Central memory CD8-positive, alpha-beta T cell (primary cell): Measurements from ENCODE around the gene HNF1A.

Experiments
- ATAC-seq: fragments of 150-1000 bp; cut with Tn5 transposase; replicated peaks from 2 replicates; pipeline ENCODE4 v1.10.0; 2022; ENCODE audit warnings: mild to moderate bottlenecking, moderate FRiP score, moderate number of reproducible peaks; ENCODE audit not compliant: poor library complexity, severe bottlenecking; ENCODE audit errors: extremely low read depth
- DNase-seq, 2 donors: peaks; one replicate each; pipeline ENCODE4 v3.0.0; 2021; ENCODE audit warnings: low spot score in 2 of 2
- H3K27ac Mint-ChIP-seq: one replicate; pipeline ENCODE4 v1.8.0; 2022; ENCODE audit warnings: low read depth, mild to moderate bottlenecking, moderate library complexity, mixed read lengths
- H3K27me3 Mint-ChIP-seq: one replicate; pipeline ENCODE4 v1.8.0; 2022; ENCODE audit warnings: mixed read lengths
- H3K36me3 Mint-ChIP-seq: one replicate; pipeline ENCODE4 v1.8.0; 2022; ENCODE audit warnings: mild to moderate bottlenecking, moderate library complexity, mixed read lengths; ENCODE audit not compliant: insufficient read depth
- H3K4me1 Mint-ChIP-seq: one replicate; pipeline ENCODE4 v1.8.0; 2022; ENCODE audit warnings: mixed read lengths
- H3K4me3 Mint-ChIP-seq: one replicate; pipeline ENCODE4 v1.8.0; 2022; ENCODE audit warnings: mild to moderate bottlenecking, moderate library complexity, mixed read lengths
- H3K9me3 Mint-ChIP-seq: one replicate; pipeline ENCODE4 v1.8.0; 2022; ENCODE audit warnings: mixed read lengths

HNF1A gene

DNA sequence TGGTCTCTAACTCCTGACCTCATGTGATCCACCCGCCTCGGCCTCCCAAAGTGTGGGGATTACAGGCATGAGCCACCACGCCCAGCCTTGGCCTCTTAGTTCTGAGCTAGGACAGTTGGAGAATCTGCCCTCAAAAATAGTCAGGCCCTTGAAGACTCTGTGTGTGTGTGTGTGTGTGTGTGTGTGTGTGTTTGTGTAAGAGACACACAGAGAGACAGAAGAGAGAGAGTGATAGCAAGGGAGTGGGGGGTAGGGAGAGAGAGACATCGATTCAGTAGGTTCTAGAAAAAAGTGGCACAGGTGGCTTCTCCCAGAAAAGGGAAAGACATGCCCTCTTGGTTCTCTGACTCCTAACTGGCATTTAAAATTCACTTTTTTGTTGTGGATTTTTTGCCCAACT lies 5.4 kb downstream of the HNF1A start:
- Mint-ChIP-seq H3K27me3 (no peaks in the 10 kb centered on the region), H3K9me3 (no peaks in the 10 kb centered on the region), H3K36me3 (peaks cover 2% of the 10 kb centered on the region), H3K4me1 (no peaks in the 10 kb centered on the region), H3K4me3 (no peak overlapping the region), H3K27ac (no peak overlapping the region)
- ATAC-seq (no peak), DNase-seq (no peak)

DNA sequence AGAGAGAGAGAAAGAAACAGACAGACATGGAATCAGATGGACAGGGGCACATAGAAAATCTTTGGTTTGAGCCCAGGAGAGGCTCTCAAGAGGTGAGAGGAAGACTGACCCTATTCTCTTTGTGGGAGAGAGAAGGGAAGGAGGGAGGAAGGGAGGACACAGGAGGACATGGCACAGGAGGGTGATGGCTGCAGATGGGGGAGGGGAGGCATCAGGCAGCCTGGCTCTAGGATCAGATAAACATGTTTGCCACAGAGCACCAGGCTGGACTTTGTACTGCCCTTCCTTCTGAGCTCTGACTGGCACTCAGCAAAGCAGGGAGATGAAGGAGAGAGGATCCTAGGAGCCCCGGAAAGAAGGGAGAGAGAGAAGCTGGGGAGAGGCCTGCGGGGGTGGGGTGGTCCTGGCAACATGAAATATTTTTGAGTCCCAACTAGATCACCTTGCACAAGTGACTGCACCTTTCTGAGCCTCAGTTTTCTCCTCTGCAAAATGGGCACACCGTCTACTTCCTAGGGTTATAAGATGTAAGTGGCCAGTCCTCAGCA lies 6.1 kb downstream of the HNF1A start:
- Mint-ChIP-seq H3K27me3 (no peaks in the 10 kb centered on the region), H3K9me3 (no peaks in the 10 kb centered on the region), H3K36me3 (peaks cover 2% of the 10 kb centered on the region), H3K4me1 (no peaks in the 10 kb centered on the region), H3K27ac (no peak overlapping the region), H3K4me3 (no peak overlapping the region)
- no peak for DNase-seq
- no peak for ATAC-seq

DNA sequence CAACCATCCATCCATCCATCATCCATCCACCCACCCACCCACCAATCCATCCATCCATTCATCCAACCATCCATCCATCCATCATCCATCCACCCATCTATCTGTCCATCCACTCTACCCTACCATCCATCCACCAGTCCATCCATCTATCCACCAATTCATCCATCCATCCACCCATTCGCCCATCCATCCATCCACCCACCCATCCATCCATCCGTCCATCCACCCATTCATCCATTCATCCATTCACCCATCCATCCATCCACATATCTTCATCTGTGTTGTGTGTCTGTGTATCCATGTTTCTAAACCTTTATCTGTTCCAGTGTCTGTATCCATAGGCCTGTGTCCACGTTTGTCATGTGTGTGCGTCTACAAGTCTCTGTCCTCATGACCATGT lies 9.9 kb downstream of the HNF1A start:
- Mint-ChIP-seq H3K4me1 (no peaks in the 10 kb centered on the region), H3K27ac (no peak overlapping the region), H3K27me3 (no peaks in the 10 kb centered on the region), H3K4me3 (no peak overlapping the region), H3K9me3 (no peaks in the 10 kb centered on the region), H3K36me3 (peaks cover 3% of the 10 kb centered on the region)
- DNase-seq (no peak), ATAC-seq (no peak)

DNA sequence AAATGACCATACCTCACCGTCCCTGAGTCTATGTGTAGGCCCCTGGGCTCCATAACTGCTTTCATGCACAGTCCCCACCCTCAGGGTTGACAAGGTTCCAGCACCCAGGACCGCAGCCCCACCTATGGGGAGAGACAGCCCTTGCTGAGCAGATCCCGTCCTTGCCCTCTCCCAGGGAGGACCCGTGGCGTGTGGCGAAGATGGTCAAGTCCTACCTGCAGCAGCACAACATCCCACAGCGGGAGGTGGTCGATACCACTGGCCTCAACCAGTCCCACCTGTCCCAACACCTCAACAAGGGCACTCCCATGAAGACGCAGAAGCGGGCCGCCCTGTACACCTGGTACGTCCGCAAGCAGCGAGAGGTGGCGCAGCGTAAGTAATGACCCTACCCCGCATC lies 10.3 kb downstream of the HNF1A start:
- ATAC-seq (no peak), DNase-seq (no peak)
- Mint-ChIP-seq H3K4me1 (no peaks in the 10 kb centered on the region), H3K9me3 (no peaks in the 10 kb centered on the region), H3K27ac (no peak overlapping the region), H3K4me3 (no peak overlapping the region), H3K27me3 (no peaks in the 10 kb centered on the region), H3K36me3 (peaks cover 1% of the 10 kb centered on the region)

DNA sequence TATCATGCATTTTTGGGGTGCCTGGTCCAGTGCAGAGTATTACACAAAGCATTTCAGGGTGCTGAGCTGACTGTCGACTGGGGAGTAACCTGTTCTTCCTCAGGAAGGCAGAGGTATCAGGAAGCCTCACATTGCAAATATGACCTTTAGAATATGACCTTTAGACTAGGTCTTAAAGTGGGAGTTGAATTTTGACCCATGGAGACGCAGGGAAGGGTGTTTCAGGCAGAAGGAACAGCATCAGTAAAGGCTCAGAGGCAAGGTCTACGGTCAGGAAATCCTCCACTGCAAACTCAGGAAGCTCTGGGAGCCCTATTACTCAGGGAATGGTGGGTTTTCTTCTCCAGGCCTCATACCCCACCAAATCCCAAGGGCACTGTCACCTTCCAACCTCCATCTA lies 11.3 kb downstream of the HNF1A start:
- Mint-ChIP-seq H3K9me3 (no peaks in the 10 kb centered on the region), H3K4me3 (no peak overlapping the region), H3K36me3 (peaks cover 1% of the 10 kb centered on the region), H3K4me1 (no peaks in the 10 kb centered on the region), H3K27ac (no peak overlapping the region), H3K27me3 (no peaks in the 10 kb centered on the region)
- DNase-seq (no peak), ATAC-seq (no peak)

DNA sequence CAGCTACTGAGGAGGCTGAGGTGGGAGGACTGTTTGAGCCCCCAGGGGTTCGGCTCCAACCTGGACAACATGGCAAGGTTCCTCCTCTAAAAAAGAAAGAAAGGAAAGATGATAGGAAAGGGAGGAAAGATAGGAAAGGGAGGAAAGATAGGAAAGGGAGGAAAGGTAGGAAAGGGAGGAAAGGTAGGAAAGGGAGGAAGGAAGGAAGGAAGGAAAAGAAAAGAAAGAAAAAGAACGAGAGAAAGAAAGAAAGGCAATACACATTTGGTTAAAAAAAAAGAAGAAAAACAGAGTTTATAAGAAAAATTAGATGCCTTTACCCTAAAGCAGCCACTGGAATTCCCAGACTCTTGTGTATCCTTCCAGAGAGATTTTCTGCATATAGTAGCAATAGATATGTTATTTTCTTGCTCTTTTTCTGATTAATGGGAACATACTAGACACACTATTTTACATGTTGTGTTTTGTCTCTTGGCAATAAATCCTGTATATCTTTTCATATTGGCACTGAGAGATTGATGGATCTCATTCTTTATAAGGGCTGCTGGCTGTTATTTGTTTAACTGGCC lies 12.2 kb downstream of the HNF1A start:
- DNase-seq: no peak
- H3K4me1 Mint-ChIP-seq: no peaks in the 10 kb centered on the region
- H3K27me3 Mint-ChIP-seq: no peaks in the 10 kb centered on the region
- H3K36me3 Mint-ChIP-seq: peaks cover 1% of the 10 kb centered on the region
- peaks cover 5% of the 10 kb centered on the region for H3K9me3 Mint-ChIP-seq
- H3K4me3 Mint-ChIP-seq: no peak overlapping the region
- ATAC-seq: no peak
- no peak overlapping the region for H3K27ac Mint-ChIP-seq

DNA sequence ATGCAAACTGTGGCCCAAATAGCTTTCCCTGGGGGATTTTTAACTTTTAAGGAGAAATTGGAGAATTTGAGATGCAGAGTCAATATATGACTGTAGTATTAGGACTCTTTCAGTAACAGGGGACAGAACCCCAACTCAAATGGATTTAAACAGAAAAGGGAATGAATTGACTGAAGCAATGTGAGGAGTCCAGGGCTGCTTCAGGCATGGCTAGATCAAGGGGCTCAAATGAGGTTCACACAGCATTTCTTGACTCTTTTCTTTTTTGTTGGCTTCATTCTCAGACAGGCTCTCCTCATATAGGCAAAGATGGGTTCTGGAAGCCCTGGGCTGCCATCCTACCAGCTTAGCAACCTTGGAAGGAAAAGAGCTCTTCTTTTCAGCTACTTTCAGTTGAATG lies 13.6 kb downstream of the HNF1A start:
- H3K27me3 Mint-ChIP-seq: no peaks in the 10 kb centered on the region
- ATAC-seq (no peak), DNase-seq (no peak)
- H3K27ac Mint-ChIP-seq: no peak overlapping the region
- H3K36me3 Mint-ChIP-seq: peaks cover 3% of the 10 kb centered on the region
- H3K4me1 Mint-ChIP-seq: no peaks in the 10 kb centered on the region
- no peak overlapping the region for H3K4me3 Mint-ChIP-seq
- H3K9me3 Mint-ChIP-seq: peaks cover 5% of the 10 kb centered on the region

DNA sequence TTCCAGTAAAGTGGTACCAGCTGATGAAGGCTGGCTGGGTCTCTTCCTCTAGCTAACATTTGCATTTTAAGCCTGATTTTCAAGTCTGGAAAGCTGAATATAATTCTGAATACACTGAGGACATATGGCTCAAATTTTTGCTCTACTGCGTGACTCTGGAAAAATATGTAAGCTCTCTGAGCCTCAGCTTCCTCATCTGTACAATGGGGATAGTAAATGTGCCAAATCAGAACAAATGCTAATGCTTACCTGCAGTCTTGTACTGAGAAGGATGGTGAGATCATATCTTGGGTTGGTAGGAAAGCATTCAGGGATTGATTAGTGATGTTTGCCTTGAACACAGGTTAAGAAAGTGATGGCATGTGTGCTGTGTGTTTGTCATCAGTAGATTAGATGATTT lies 14.6 kb downstream of the HNF1A start:
- H3K36me3 Mint-ChIP-seq: peaks cover 3% of the 10 kb centered on the region
- DNase-seq: no peak
- no peak overlapping the region for H3K4me3 Mint-ChIP-seq
- H3K9me3 Mint-ChIP-seq: peaks cover 5% of the 10 kb centered on the region
- no peaks in the 10 kb centered on the region for H3K4me1 Mint-ChIP-seq
- ATAC-seq: no peak
- no peaks in the 10 kb centered on the region for H3K27me3 Mint-ChIP-seq
- H3K27ac Mint-ChIP-seq: no peak overlapping the region

DNA sequence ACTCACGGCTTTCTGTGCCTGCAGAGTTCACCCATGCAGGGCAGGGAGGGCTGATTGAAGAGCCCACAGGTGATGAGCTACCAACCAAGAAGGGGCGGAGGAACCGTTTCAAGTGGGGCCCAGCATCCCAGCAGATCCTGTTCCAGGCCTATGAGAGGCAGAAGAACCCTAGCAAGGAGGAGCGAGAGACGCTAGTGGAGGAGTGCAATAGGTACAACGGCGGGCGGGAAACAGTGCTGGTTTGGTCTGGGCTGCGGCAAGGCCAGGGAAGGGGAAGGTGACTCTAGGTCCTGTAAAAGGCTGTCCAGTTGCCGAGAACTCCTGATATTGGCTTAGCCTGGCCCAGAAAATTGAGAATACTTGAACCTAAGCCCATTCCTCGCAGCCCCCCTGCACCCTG lies 15.2 kb downstream of the HNF1A start:
- ATAC-seq: no peak

DNA sequence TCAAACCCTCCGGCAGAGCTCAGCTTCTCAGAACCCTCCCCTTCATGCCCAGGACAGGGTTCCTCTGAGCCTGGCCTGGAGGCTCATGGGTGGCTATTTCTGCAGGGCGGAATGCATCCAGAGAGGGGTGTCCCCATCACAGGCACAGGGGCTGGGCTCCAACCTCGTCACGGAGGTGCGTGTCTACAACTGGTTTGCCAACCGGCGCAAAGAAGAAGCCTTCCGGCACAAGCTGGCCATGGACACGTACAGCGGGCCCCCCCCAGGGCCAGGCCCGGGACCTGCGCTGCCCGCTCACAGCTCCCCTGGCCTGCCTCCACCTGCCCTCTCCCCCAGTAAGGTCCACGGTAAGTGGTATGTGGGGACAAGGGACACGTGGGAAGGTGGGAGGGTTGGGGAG lies 15.7 kb downstream of the HNF1A start:
- Mint-ChIP-seq H3K27me3 (no peaks in the 10 kb centered on the region), H3K4me3 (no peak overlapping the region), H3K9me3 (peaks cover 5% of the 10 kb centered on the region), H3K36me3 (peaks cover 3% of the 10 kb centered on the region), H3K4me1 (no peaks in the 10 kb centered on the region), H3K27ac (no peak overlapping the region)
- ATAC-seq: no peak
- DNase-seq: no peak

More for the DNA sequence above, 15.2 kb downstream of the HNF1A start:
- Mint-ChIP-seq H3K36me3 (peaks cover 3% of the 10 kb centered on the region), H3K4me1 (no peaks in the 10 kb centered on the region), H3K27ac (no peak overlapping the region), H3K9me3 (peaks cover 5% of the 10 kb centered on the region), H3K4me3 (no peak overlapping the region), H3K27me3 (no peaks in the 10 kb centered on the region)
- no peak for DNase-seq

DNA sequence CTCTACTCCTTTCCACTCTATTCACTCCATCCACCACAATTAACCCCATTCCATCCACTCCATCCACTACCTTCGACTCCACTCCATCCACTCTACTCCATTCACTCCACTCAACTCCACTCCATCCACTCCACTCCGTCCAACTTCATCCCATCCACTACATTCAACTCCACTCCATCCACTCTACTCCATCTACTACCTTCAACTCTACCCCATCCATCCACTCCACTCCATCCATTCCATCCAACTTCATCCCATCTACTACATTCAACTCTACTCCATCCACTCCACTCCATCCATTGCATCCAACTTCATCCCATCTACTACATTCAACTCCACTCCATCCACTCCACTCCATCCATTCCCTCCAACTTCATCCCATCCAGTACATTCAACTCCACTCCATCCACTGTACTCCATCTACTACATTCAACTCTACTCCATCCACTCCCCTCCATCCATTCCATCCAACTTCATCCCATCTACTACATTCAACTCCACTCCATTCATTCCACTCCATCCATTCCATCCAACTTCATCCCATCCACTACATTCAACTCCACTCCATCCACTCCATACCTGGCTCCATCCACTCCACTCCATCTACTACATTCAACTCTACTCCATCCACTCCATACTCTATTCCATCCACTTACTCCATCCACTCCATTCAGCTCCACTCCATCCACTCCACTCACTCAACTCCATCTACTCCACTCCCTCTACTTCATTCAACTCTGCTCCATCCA lies 16.4 kb downstream of the HNF1A start:
- H3K4me3 Mint-ChIP-seq: no peak overlapping the region
- no peak for ATAC-seq
- no peak overlapping the region for H3K27ac Mint-ChIP-seq
- H3K4me1 Mint-ChIP-seq: no peaks in the 10 kb centered on the region
- no peaks in the 10 kb centered on the region for H3K27me3 Mint-ChIP-seq
- peaks cover 3% of the 10 kb centered on the region for H3K36me3 Mint-ChIP-seq
- H3K9me3 Mint-ChIP-seq: peaks cover 5% of the 10 kb centered on the region
- no peak for DNase-seq

DNA sequence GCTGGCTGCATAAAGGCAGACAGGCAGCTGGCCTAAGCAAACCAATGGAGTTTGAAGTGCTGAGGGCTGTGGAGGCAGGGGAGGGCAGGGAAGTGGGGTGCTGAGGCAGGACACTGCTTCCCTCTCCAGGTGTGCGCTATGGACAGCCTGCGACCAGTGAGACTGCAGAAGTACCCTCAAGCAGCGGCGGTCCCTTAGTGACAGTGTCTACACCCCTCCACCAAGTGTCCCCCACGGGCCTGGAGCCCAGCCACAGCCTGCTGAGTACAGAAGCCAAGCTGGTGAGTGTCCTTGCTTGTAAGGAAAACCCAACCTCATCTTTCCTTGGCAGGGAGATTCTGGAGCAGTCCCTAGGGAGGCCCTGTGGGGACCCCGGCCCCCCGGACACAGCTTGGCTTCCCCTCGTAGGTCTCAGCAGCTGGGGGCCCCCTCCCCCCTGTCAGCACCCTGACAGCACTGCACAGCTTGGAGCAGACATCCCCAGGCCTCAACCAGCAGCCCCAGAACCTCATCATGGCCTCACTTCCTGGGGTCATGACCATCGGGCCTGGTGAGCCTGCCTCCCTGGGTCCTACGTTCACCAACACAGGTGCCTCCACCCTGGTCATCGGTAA lies 17.9 kb downstream of the HNF1A start:
- Mint-ChIP-seq H3K36me3 (peaks cover 3% of the 10 kb centered on the region), H3K27ac (no peak overlapping the region), H3K4me3 (no peak overlapping the region), H3K27me3 (no peaks in the 10 kb centered on the region), H3K4me1 (no peaks in the 10 kb centered on the region), H3K9me3 (peaks cover 5% of the 10 kb centered on the region)
- DNase-seq (no peak), ATAC-seq (no peak)

DNA sequence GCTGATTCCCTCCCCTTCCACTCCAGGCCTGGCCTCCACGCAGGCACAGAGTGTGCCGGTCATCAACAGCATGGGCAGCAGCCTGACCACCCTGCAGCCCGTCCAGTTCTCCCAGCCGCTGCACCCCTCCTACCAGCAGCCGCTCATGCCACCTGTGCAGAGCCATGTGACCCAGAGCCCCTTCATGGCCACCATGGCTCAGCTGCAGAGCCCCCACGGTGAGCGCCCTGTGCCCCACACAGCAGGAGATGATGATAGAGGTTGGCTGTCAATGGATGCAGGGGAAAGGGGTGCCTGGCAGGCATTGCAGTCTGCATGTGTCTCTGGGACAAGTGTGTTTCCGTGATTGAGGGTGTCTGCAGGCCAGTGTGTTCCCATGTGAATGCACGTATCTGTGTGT lies 19.1 kb downstream of the HNF1A start:
- peaks cover 5% of the 10 kb centered on the region for H3K9me3 Mint-ChIP-seq
- no peak overlapping the region for H3K4me3 Mint-ChIP-seq
- H3K27ac Mint-ChIP-seq: no peak overlapping the region

More for the DNA sequence above, 19.1 kb downstream of the HNF1A start:
- DNase-seq (no peak), ATAC-seq (no peak)
- Mint-ChIP-seq H3K27me3 (no peaks in the 10 kb centered on the region), H3K36me3 (peaks cover 7% of the 10 kb centered on the region), H3K4me1 (no peaks in the 10 kb centered on the region)
